Endothelial cell of umbilical vein (primary cell): ENCODE data around the gene PEDS1. TPM values are rescaled to one million over a fixed set of nuclear protein-coding genes. Genes with fewer than 3 reads are reported as not detected.

Experiments used
- BruUV-seq: library from RNA; stranded (reverse); fragments of 400-500 nt; replicated peaks from 2 replicates; lab custom pipeline; 2021; lab: Mats Ljungman, UMichigan
- CTCF ChIA-PET: fragments of 300-600, 350-600 bp; sonication (Branson Sonifier 250); formaldehyde crosslinking; loops from one replicate; lab custom pipeline; 2021; ENCODE audit warnings: antibody characterized with exemption, inconsistent platforms; lab: Charles Lee
- POLR2A ChIA-PET: fragments of 300-600, 350-600 bp; sonication (Branson Sonifier 250); formaldehyde crosslinking; loops from one replicate; lab custom pipeline; 2021; ENCODE audit warnings: antibody characterized with exemption, inconsistent platforms; lab: Charles Lee
- DNase-seq: peaks from one replicate; pipeline ENCODE4 v3.0.0-alpha.2; 2011; ENCODE audit warnings: low read depth, low spot score
- FAIRE-seq: peaks from 2 replicates; lab custom pipeline; 2011; peaks lifted over from hg19 to GRCh38; lab: Jason Lieb, UNC
- H2AFZ ChIP-seq: 2 replicates; pipeline ENCODE4 v1.6.0; 2012; ENCODE audit warnings: low read depth, low read length, control low read depth, inconsistent platforms
- H3K27ac ChIP-seq: 2 replicates; pipeline ENCODE4 v1.5.1; 2011; ENCODE audit warnings: low read depth, mild to moderate bottlenecking, control low read depth, low read length, moderate library complexity; ENCODE audit not compliant: insufficient read depth
- H3K27me3 ChIP-seq, 2 experiments: 2 replicates each; pipeline versions ENCODE4 v1.6.0 to v1.6.1; 2011; ENCODE audit warnings: low read length in 2 of 2, mixed read lengths in 1 of 2; ENCODE audit not compliant: control insufficient read depth in 2 of 2, insufficient read depth in 2 of 2
- H3K36me3 ChIP-seq, 2 experiments: 2 replicates in 1 of 2; 3 replicates in 1 of 2; pipeline ENCODE4 v1.5.1; 2011; ENCODE audit warnings: low read length in 2 of 2, mild to moderate bottlenecking in 1 of 2, moderate library complexity in 1 of 2; ENCODE audit not compliant: control insufficient read depth in 2 of 2, insufficient read depth in 2 of 2; ENCODE audit errors: extremely low read depth in 1 of 2
- H3K4me1 ChIP-seq: 3 replicates; pipeline ENCODE4 v1.5.1; 2011; ENCODE audit warnings: mild to moderate bottlenecking, low read length; ENCODE audit not compliant: control insufficient read depth, insufficient read depth; ENCODE audit errors: extremely low read depth
- H3K4me2 ChIP-seq: 2 replicates; pipeline ENCODE4 v1.6.1; 2011; ENCODE audit warnings: low read length, control low read depth, mixed read lengths; ENCODE audit not compliant: insufficient read depth
- H3K4me3 ChIP-seq, 3 experiments: fragments of 200-600 bp in 1 of 3; sonication (generic), shearing (Covaris generic) in 1 of 3; replicated peaks in 1 of 3; 2 replicates each; pipeline ENCODE4 v1.5.1; 2011 to 2016; ENCODE audit warnings: control low read depth in 3 of 3, low read length in 3 of 3, mild to moderate bottlenecking in 2 of 3, inconsistent platforms in 1 of 3, low read depth in 1 of 3, moderate library complexity in 1 of 3; ENCODE audit not compliant: insufficient read depth in 1 of 3
- H3K79me2 ChIP-seq: 2 replicates; pipeline ENCODE4 v1.6.0; 2012; ENCODE audit warnings: low read length, inconsistent platforms; ENCODE audit not compliant: control insufficient read depth, insufficient read depth
- H3K9ac ChIP-seq: replicated peaks from 2 replicates; pipeline ENCODE3; 2011; ENCODE audit warnings: low read length, control low read depth; ENCODE audit not compliant: insufficient read depth; ENCODE audit errors: extremely low read depth
- H3K9me1 ChIP-seq: replicated peaks from 3 replicates; pipeline ENCODE4 v1.6.0; 2011; ENCODE audit warnings: mild to moderate bottlenecking, low read length; ENCODE audit not compliant: control insufficient read depth, insufficient read depth; ENCODE audit errors: extremely low read depth
- H3K9me3 ChIP-seq: replicated peaks from 2 replicates; pipeline ENCODE4 v1.5.1; 2012; ENCODE audit warnings: low read length, inconsistent platforms; ENCODE audit not compliant: control insufficient read depth, insufficient read depth
- H4K20me1 ChIP-seq: replicated peaks from 2 replicates; pipeline ENCODE3; 2011; ENCODE audit warnings: mild to moderate bottlenecking, low read length; ENCODE audit not compliant: control insufficient read depth, insufficient read depth; ENCODE audit errors: extremely low read depth
- CTCF ChIP-seq, 2 donors: IDR thresholded peaks; 1 replicate in 1 of 2; 2 replicates in 1 of 2; pipeline ENCODE4 v1.5.1; 2011; ENCODE audit warnings: low read length in 2 of 2, mild to moderate bottlenecking in 2 of 2, moderate library complexity in 2 of 2, control low read depth in 1 of 2, inconsistent platforms in 1 of 2, low read depth in 1 of 2; ENCODE audit not compliant: insufficient read depth in 1 of 2; ENCODE audit errors: extremely low read depth in 1 of 2
- EZH2 ChIP-seq: IDR thresholded peaks from 2 replicates; pipeline ENCODE4 v1.6.1; 2012; ENCODE audit warnings: borderline replicate concordance, low read depth, mild to moderate bottlenecking, moderate library complexity, low read length, inconsistent platforms; ENCODE audit not compliant: severe bottlenecking
- FOS ChIP-seq: IDR thresholded peaks from 2 replicates; pipeline ENCODE4 v1.6.1; 2011; ENCODE audit warnings: mild to moderate bottlenecking, low read length, moderate library complexity, borderline replicate concordance; ENCODE audit not compliant: insufficient read depth
- GATA2 ChIP-seq: IDR thresholded peaks from 2 replicates; pipeline ENCODE4 v1.7.0; 2011; ENCODE audit warnings: low read depth, mild to moderate bottlenecking, moderate library complexity, mixed read lengths, low read length; ENCODE audit not compliant: insufficient read length, insufficient read depth
- JUN ChIP-seq: IDR thresholded peaks from 2 replicates; pipeline ENCODE4 v1.6.1; 2011; ENCODE audit warnings: borderline replicate concordance, low read depth; ENCODE audit not compliant: insufficient read length, insufficient read depth
- MAX ChIP-seq: IDR thresholded peaks from 2 replicates; pipeline ENCODE4 v1.6.1; 2011; ENCODE audit not compliant: insufficient read depth, insufficient read length
- MYC ChIP-seq: IDR thresholded peaks from one replicate; pipeline ENCODE4 v1.6.1; 2011; ENCODE audit warnings: mild to moderate bottlenecking, low read depth, low read length
- POLR2A ChIP-seq: IDR thresholded peaks from 2 replicates; pipeline ENCODE4 v1.6.1; 2012; ENCODE audit warnings: low read depth, mild to moderate bottlenecking, control low read depth, low read length
- POLR2AphosphoS5 ChIP-seq: IDR thresholded peaks from 2 replicates; pipeline ENCODE4 v1.6.1; 2012; ENCODE audit warnings: low read depth, mild to moderate bottlenecking, control low read depth, low read length, moderate library complexity; ENCODE audit not compliant: insufficient read depth
- dilution Hi-C: fragments of 300-500 bp; cut with MboI; formaldehyde crosslinking; loops from one replicate; pipeline ENCODE4 v1.15.0; 2019; ENCODE audit warnings: low sequenced_read_pairs; ENCODE audit not compliant: extremely low pct_ligation_motif_present
- intact Hi-C: fragments of 100-400 bp; cut with micrococcal nuclease; formaldehyde crosslinking; loops from one replicate; pipeline ENCODE4 v1.10.0; 2022
- polyA plus RNA-seq, 4 experiments: library from polyadenylated mRNA; depleted of rRNA in 3 of 4; stranded (reverse) in 3 of 4; unstranded in 1 of 4; fragments of >200 nt; gene quantifications; 2 replicates each; pipeline versions ENCODE4 v1.2.1 to v1.2.3, GENCODE V29; 2011 to 2012; ENCODE audit warnings: missing spikeins in 1 of 4
- total RNA-seq: library from RNA; stranded (reverse); gene quantifications from 2 replicates; pipeline ENCODE4 v1.2.3, GENCODE V29; 2021

Gene PEDS1
- total and polyA plus RNA-seq, 2 donors (not counting 3 experiments of a cell fraction or from before 2014, with no cell fraction given): 62.7 to 131 TPM

GRCh38 chr20:50130995-50131394 lies 22.5 kb downstream of the PEDS1 start:
- TF ChIP-seq JUN (no peak), GATA2 (no peak), EZH2 (no peak), MYC (no peak), MAX (no peak), CTCF (IDR thresholded peaks at IDR 0.05; ENCODE audit: extremely low read depth in 1 of 2, insufficient read depth in 1 of 2, low read depth in 1 of 2, low read length in 2 of 2) (no peak), POLR2AphosphoS5 (no peak), POLR2A (no peak), FOS (no peak)
- ChIA-PET CTCF (interaction anchor here (0.9 kb wide), 1 partner anchor 10 kb away, joined by 3 read pairs; no protein-coding TSS in a partner anchor), POLR2A (interaction anchor here (0.9 kb wide), 1 partner anchor 11 kb away, joined by 3 read pairs; no protein-coding TSS in a partner anchor)
- Histone ChIP-seq H3K27ac (no peak overlapping the region), H3K9ac (no peak overlapping the region), H3K4me3 (no peak overlapping the region), H3K9me3 (no peaks in the 10 kb centered on the region), H3K4me1 (no peaks in the 10 kb centered on the region), H4K20me1 (no peaks in the 10 kb centered on the region), H3K4me2 (no peak overlapping the region), H3K79me2 (peaks cover 55% of the 10 kb centered on the region), H3K27me3 (no peaks in the 10 kb centered on the region), H3K36me3 (peaks cover 31 to 58% of the 10 kb centered on the region in 2 experiments), H3K9me1 (no peaks in the 10 kb centered on the region), H2AFZ (no peak overlapping the region)
- FAIRE-seq: no peak
- dilution Hi-C loops: no loop called here
- BruUV-seq: no TSS peak
- intact Hi-C loops: no loop called here
- DNase-seq: no peak
